GM08714 (cell line): ENCODE results near the gene PRRC1.

Source experiments
- H3K4me3 ChIP-seq: fragments of 200-500 bp; sonication (Bioruptor generic); 2 replicates; pipeline ENCODE4 v1.5.1; 2014; ENCODE audit warnings: mild to moderate bottlenecking, low read length, inconsistent platforms
- ZNF274 ChIP-seq: IDR thresholded peaks from 2 replicates; pipeline ENCODE4 v1.6.1; 2012; ENCODE audit warnings: mild to moderate bottlenecking, low read depth, low read length

PRRC1 gene

DNA sequence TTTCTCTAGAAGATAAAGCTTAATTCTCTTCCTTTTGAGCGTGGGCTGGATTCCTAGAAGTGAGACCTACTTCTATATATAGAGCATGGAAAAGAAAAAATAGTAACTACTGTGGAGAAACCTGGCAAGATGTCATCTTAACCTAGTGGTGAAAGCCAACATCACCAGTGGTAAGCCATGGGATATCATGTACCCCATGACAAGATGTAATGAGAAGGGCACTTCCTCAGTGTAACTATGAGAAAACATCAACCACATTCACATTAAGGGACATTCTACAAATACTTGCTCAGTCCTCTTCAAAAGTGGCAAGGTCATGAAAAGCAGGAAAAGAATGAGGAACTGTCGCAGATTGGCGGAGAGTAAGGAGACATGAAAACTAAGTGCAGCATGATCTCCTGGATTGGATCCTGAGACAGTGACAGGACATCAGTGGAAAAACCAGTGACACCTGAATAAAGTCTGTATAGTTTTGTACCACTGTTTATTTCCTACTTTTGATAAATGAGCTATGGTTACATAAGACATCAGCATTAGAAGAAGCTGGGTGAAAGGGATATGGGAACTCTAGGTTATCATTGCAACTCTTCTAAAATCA is 65.4 kb downstream of the PRRC1 start:
- no peak for TF ChIP-seq ZNF274
- no peak overlapping the region for H3K4me3 ChIP-seq

DNA sequence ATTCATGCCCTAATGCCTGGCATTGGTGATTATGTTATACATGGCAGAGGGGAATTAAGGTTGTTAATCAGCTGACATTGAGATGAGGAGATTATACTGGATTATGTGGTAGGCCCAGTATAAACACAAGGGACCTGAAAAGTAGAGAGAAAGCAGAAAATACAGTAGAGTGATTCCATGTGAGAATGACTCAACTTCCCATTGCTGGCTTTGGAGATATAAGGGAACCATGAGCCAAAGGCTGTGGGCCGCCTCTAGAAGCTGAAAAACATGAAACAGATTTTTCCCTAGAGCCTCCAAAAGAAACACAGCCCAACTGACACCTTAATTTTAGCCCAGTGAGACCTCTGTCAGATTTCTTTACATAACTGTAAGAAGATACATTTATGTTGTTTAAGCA is 66.4 kb downstream of the PRRC1 start:
- H3K4me3 ChIP-seq = no peak overlapping the region
- TF ChIP-seq ZNF274 = no peak

DNA sequence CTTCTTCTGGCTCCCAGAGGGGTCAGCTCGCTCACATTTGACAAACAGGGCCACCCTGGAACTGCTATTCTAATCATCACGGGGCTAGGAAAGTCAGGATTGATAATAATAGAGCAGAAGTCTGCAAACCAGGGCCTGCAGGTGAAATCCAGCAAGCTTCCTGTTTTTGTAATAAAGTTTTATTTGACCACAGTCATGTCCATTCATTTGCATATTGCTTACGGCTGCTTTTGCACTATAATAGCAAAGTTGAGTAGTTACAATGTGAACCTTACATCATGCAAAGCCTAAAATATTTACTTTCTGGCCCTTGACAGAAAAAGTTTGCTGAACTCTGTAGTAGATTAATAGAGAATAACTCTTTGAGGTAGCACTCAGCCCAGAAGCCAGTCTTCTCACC is 68.2 kb downstream of the PRRC1 start:
- peak overlapping the region; percentile 50 for H3K4me3 ChIP-seq
- TF ChIP-seq ZNF274 = no peak

DNA sequence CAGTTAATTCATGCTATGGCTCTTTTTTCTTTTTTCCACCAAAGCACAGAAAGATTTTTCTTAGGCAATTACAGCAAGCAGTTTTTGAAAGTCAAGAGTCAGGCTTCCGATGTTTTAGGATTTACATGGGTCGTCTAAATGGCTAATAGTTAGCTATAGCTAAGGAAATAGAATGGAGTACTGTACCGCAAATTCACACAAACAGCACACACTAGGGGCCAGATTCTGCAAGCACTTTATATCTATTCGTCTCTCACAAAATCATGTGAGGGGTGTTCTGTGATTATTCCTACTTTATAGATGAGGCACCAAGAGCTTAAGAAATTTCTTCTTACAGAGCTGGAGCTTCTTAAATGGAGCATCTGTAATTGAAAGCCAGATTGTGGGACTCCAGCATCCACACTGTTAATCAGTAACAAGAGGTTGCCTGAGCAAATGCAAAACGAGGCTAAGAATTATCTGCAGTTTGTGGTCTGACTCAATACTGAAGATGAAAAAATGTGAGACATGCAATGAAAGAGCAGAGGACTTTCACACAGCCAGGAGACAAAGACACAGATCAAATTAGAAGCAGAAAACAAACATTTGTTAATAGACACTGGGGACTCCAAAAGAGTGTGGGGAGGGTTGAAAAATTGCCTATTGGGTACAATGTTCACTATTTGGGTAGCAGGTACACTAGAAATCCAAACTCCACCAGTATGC is 68.8 kb downstream of the PRRC1 start:
- no peak for TF ChIP-seq ZNF274
- H3K4me3 ChIP-seq = peak overlapping the region; percentile 57

DNA sequence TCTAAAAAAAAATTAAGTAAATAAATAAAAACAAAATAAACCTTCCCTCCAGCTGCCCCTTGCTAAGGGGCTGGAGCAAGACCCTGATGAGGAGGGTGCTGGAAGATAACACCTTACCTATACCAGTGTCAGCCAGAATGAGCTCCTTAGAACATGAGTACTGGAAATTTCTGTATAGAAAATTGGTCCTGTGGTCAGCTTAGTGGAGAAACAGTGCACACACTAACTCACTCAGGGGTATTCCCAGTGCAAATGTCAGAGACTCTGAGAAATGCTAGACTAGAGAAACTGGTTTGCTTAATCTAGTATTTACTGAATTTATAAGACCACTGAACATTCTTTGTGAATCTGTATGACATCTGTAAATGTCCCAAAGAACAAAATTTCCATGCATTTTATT is 69.4 kb downstream of the PRRC1 start:
- H3K4me3 ChIP-seq = peak overlapping the region; percentile 57; the same call in 1 of the 2 replicates
- no peak for TF ChIP-seq ZNF274

DNA sequence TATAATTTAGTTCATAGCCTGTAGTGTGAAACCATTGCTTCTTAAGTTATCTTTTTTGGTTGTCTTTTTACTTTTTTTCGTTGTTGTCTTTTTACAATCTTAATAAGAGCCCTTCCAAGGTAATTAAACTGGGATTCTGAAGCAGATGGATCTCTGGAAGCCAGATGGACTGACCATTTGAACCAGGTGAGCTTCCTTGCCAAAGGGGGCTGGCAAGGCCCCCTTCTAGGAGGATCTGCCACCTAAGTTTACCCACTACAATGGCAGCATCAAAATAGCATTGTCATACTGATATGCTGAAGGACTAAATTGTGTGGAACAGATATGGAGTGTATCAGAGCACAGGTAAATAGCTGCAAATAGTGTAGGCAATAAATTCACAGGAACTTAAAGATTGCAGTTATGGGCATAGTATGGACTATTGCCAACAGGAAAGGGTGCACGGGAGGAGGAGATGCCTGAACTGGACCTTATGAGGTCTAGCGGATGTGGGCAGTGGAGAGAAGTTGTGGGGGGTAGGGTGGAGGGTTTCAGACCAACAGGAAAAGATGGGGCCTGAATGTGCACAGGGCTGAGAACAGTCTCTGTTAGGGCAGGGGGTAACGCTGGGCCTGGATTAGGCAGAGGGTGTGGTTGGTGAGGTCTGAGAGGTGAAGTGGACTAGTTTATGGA is 69.9 kb downstream of the PRRC1 start:
- TF ChIP-seq ZNF274 = no peak
- H3K4me3 ChIP-seq = peak overlapping the region; percentile 49; the same call in 1 of the 2 replicates

DNA sequence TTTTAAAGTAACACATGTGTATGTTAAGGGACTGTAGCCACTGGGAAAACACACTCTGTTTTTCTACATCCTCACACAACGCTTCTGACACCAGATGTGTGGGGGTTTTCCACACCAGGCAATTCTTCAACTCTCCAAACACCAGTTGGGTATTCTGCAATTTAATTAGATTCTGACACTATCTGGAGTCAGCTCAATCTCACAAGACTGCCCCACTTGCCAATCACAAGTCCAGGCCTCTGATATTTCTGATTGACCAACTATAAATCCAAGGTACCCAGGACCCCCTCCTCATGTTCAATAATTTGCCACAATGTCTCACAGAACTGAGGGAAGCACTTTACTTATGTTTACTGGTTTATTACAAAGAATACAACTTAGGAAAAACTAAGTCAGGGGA is 70.9 kb downstream of the PRRC1 start:
- no peak overlapping the region; the same call in 1 of the 2 replicates for H3K4me3 ChIP-seq
- no peak for TF ChIP-seq ZNF274

DNA sequence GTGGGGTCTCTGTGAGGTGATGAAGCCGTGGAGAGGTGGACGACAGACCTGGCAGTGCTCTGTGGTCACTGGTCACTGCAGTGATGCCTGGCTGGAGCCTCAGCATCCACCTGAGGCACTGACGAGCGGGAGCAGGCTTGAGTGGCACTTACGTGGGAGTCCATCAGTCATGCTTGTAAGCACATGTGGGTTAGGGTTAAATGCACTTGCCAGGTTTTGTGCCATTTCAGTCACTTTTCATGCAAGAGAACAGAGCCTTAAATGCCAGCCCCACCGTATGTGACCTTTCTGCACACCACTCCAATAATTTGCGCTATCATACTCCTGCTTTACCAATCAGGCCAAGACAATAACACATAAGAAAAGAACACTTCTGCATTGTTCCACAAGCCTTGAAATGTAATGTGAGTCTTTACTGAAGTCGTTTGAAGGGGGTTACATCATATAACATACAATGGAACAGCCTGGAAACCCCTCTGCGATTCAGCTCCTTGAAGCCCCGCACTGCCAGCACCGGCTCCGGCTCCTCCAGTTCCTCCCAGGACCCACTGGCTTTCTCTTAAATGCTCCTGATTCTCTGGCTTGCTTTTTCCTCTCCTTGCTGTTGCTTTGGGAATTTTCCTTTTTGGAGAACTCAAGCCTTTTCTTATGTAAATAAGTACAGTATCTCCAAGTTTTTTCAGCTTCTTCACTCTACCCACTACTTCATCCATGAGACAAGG is 72.0 kb downstream of the PRRC1 start:
- H3K4me3 ChIP-seq = no peak overlapping the region
- TF ChIP-seq ZNF274 = no peak

DNA sequence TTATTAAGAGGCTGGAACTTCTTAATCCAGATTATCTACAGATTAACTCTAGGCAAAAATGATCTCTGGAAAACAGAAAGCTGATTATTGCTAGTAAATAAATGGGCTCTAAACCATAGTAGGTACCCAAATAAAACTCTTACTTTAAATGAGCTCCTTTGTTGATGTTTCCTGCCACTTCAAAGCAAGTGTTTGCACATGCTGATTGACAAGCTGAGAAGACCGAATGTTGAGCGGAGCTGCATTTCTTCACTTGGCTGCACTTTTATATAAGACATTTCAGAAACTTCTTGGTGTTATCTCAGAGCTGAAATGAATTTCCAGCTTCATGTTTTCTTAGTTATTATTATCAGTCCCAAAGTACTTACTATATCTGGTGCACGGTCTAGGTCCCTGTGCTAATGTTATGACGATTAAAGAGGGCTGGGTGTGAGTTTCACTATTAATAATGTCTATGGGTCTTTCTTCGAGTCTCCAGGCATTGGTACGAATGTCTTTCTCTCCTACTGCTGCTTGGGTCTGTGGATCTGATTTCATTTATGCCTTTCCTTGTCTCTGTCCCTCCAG is 72.8 kb downstream of the PRRC1 start:
- H3K4me3 ChIP-seq = no peak overlapping the region; the same call in 1 of the 2 replicates
- TF ChIP-seq ZNF274 = no peak

DNA sequence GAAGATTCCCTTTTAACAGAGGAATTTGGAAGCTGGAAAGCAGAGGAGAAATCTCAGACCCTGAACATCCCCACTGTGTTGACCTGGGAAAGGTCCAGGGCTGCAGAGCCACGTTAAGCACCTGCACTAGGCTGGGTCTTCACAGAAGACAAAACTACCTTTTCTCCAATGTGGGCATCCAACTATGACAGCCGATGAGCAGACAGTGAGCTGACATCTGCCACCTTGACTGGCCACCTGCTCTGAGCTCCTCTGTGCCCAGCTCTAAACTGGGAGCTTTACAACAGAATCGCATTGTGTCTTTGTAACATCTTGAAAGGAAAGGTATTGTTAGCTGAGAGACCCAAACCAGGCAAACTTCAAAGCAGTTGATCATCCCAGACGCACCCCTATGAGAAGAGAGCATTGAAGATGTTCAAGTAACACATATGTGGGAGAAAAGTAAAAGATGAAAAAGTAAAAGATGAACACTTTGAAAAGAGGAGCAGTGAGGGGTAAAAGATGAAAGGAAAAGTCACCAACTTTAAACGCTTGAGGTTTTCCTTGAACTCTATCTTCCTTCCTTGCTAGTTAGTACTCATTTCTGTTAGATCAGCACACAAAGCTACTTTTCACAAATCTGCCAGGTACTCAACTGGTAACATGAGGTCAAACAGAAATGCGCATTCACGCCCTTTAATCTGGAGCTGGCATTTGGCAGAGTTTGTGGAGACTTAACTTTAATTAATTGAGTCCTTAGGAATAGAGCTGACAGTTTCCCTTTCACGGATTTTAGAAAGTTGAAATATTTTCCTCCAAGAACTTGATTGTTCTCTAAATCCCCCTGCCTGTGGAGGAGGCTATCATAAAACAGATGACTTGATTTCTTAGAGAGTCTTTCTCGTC is 78.3 kb downstream of the PRRC1 start:
- no peak for TF ChIP-seq ZNF274
- H3K4me3 ChIP-seq = no peak overlapping the region

DNA sequence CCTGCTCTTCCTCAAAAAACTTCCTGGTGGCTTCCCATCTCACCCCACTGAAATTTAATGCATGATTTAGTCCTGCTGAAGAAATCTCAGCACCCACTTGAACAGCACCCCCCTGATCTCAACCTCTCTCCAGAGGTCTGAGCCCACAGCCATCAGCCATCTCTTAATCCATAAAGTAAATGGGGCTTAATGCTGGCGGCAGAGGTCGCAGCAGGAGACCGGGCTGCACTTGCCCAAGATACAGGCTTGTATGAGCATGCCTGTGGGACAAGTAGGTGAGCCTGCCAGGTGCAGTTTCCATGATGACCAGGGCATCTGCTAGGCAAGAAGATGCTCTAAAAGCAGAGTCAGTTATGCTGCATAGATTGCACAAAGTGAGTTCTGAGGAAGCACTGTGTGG is 79.1 kb downstream of the PRRC1 start:
- TF ChIP-seq ZNF274 = no peak
- no peak overlapping the region for H3K4me3 ChIP-seq

DNA sequence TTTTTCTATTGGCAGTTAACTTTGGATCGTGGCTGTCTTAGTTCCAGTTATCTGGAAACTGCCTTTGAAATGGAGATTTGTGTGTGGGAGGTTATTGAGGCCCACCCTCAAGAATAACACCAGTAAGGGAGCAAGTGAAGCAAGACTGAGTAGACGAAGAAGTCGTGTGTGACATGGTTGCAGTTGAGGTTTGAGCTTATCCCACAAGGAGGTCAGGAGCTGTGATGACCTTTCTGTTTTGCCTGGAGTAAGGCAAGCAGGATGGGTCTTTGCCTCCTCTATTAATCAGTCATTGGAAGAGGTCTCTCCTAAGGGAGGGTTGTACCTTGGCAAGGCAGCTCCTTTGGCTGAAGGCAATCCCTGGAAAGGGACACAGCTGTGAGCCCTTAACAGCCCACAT is 81.9 kb downstream of the PRRC1 start:
- TF ChIP-seq ZNF274 = no peak
- H3K4me3 ChIP-seq = no peak overlapping the region

DNA sequence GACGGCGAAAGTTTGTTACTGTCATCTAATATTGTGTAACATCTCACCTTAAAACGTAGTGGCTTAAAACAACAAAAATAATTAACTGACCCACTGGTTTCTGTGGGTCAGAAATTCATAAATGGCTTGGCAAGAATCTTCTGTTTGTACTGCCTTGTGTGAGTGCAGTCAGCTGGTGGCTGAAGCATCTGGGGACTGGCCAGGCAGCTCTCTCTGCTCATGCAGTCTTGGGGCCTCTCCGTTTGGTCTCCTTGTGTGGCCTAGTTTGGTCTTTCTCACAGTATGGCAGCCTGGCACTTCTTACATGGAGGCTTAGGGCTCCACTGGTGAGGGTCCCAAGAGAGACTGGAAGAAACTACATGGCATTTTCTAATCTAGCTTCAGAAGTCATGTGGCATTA is 82.4 kb downstream of the PRRC1 start:
- no peak for TF ChIP-seq ZNF274
- no peak overlapping the region for H3K4me3 ChIP-seq

DNA sequence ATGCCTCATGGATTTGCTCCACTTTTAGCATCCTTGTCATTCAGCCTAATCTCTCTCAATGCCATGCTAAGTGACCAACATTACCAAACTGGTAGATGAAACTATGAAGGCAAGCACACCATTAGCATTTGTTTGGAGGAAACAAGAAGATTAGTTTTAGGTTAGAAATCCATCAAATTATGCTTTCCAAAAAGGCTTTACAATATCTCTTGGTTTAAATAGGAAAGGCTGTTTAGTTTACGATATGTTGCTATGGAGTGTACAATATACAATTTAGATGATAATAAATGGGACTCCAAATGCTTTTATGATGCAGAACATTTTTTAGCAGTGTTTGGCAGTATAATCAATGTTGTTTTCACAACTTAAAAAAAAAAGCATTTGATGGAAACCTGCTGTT is 83.7 kb downstream of the PRRC1 start:
- no peak overlapping the region for H3K4me3 ChIP-seq
- TF ChIP-seq ZNF274 = no peak
